Measurements from ENCODE around the gene ZNF804A.

Gene ZNF804A

GRCh38 chr2:184598316-184599053, at the start of gene ZNF804A:
TSS of gene ZNF804A (plus strand) at chr2:184598529. CDS start at chr2:184598960, 431 bp downstream.
- DNase-seq (ENCODE audit: low spot score) = peak; percentile 73

GRCh38 chr2:184549153-184549552, 49.2 kb upstream of the ZNF804A start:
- no peak for DNase-seq (ENCODE audit: low spot score)

GRCh38 chr2:184551626-184552025, 46.7 kb upstream of the ZNF804A start:
- DNase-seq (ENCODE audit: low spot score) = no peak

- no peak for DNase-seq (ENCODE audit: low spot score)
Observed at GRCh38 chr2:184554736-184555135, 43.6 kb upstream of the ZNF804A start.

DNA sequence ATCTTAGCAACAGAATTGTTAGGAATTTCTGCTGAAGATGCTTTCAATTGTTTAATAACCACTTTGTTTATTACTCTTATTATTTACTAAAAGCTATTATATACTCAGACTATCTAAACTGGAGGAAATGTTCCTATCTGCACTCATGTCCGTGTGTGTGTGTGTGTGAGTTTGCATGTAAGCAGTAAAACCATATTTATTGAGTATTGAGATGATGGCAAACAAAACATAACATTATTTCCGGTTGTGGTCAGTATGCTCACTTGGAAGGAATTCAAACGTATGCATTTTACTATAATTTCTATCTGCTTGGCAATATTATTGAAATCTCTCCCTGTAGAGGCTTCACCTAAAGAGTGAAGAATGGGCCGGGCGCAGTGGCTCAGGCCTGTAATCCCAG, 43.0 kb upstream of the ZNF804A start:
- DNase-seq (ENCODE audit: low spot score) = no peak

- no peak for DNase-seq (ENCODE audit: low spot score)
Observed at GRCh38 chr2:184556639-184557038, 41.7 kb upstream of the ZNF804A start.

DNA sequence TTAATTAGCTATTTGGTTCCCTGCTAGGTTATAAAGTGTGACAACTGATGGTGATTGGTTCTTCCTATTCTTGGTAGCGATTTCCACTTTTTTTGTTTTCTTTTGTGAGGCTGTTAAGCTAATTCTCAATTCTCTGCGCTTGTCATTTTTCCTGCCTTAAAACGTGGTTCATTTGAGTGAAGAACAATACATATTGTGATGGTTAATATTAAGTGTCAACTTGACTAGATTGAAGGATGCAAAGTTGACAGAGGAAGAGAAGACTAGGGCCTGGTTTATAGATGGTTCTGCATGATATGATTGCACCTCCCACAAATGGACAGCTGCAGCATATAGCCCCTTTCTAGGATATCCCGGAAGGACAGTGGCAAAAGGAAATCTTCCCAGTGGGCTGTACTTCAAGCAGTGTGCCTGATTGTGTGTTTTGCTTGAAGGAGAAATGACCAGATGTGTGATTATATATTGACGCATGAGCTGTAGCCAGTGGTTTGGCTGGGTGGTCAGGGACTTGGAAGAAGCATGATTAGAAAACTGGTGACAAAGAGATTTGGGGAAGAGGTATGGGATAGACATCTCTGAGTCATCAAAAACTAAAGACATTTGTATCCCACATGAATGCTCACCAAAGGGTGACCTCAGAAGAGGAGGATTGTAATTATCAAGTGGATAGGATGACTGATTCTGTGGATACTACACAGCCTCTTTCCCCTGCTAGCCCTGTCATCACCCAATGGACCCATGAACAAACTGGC, 39.4 kb upstream of the ZNF804A start:
- no peak for DNase-seq (ENCODE audit: low spot score)

DNA sequence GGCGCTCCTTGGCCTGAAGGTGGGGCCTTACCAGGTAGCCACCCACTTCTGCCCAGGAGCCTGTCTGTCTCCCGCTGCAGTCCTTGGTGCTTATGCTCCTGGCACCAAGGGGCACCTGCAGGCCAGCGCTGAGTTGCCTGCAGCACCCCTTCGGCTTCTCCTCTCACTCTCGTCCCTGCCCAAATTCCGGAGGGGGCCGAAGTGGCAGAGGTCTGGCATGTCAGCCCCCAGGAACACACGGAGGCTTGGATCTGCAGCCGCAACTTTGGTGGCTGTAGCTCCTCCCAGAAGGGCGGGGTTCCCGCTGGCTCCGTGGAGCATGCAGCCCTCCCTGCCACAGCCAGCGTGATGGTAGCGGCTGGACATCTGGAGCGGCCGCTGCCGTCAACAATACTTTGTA, 37.7 kb upstream of the ZNF804A start:
- peak; percentile 66 for DNase-seq (ENCODE audit: low spot score)

- no peak for DNase-seq (ENCODE audit: low spot score)
Observed at GRCh38 chr2:184562532-184562931, 35.8 kb upstream of the ZNF804A start.

- DNase-seq (ENCODE audit: low spot score) = no peak
Observed at GRCh38 chr2:184564092-184564491, 34.2 kb upstream of the ZNF804A start.

DNA sequence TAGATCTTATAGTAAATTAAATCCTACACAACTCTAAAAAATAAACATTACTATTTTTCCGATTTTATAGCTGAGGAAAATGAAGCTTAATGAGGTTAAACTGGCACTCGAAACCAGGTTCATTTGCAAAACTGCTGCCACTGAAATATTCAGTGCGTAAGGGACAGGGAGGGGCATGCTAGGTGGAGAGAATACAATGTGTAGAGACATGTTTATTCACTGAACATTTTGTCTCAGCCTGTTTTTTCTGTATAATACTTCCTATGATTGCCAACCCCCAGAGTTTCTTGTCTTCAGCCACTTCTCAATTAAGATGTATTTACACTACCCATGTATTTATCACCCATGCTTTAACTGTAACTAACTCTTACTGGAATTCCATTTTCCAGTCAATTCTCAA, 31.6 kb upstream of the ZNF804A start:
- DNase-seq (ENCODE audit: low spot score) = no peak

DNA sequence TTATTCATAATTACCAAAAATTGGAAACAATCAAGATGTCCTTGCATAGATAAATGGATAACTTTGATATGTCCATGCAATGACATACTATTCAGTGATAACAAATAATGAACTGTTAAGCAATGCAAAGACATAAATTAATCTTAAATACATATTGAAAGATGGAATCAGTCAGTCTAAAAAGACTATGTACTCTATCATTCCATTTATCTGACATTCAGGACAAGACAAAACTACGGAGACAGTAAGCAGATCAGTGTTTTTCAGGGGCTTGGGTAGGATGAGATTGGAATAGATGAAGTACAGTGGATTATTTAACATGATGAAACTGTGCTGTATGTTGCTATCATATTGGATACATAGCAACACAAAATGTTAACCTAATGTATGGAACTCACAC, 21.3 kb upstream of the ZNF804A start:
- DNase-seq (ENCODE audit: low spot score) = no peak

DNA sequence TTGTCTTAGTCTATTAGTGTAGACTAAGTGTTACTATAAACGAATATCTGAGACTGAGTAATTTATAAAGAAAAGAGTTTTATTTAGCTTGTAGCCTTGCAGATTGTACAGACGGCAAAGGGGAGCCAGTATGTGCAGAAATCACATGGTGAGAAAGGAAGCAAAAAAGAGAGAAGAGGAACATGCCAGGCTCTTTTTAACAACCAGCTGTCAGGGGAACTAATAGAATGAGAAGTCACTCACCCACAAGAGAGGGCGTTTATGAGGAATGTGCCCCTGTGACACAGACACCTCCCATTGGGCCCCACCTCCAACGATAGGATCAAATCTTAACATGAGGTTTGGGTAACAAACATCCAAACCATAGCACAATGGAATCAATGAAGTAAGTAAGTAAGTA, 20.6 kb upstream of the ZNF804A start:
- no peak for DNase-seq (ENCODE audit: low spot score)

- DNase-seq (ENCODE audit: low spot score) = no peak
Observed at GRCh38 chr2:184579226-184579625, 19.1 kb upstream of the ZNF804A start.

- no peak for DNase-seq (ENCODE audit: low spot score)
Observed at GRCh38 chr2:184581391-184581790, 16.9 kb upstream of the ZNF804A start.

GRCh38 chr2:184589261-184589660, 9.1 kb upstream of the ZNF804A start:
- no peak for DNase-seq (ENCODE audit: low spot score)

- DNase-seq (ENCODE audit: low spot score) = no peak
Observed at GRCh38 chr2:184596819-184597411, 1.4 kb upstream of the ZNF804A start.

DNA sequence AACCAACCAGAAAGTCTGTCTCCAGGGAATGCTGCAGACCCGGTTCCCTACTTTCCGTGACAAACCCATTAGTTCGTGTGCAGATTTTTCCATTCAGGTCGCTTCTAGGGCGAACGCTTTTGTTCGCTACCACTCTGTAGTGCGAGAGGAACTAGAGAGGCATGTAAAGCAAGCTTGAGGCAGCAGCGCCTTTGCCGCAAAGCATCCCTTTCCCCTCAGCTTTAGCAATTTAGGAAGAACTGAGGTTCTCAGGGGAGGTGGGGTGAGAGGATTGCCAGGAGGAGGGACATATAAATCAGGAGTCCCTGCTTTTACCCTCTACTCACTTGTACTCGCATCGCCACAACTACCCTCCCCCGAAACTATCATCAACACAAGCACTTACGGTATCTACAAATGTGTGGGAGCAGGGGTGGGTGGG, 748 bp upstream of the ZNF804A start:
- DNase-seq (ENCODE audit: low spot score) = no peak

GRCh38 chr2:184598002-184598315, 370 bp upstream of the ZNF804A start:
- DNase-seq (ENCODE audit: low spot score) = peak; percentile 70

DNA sequence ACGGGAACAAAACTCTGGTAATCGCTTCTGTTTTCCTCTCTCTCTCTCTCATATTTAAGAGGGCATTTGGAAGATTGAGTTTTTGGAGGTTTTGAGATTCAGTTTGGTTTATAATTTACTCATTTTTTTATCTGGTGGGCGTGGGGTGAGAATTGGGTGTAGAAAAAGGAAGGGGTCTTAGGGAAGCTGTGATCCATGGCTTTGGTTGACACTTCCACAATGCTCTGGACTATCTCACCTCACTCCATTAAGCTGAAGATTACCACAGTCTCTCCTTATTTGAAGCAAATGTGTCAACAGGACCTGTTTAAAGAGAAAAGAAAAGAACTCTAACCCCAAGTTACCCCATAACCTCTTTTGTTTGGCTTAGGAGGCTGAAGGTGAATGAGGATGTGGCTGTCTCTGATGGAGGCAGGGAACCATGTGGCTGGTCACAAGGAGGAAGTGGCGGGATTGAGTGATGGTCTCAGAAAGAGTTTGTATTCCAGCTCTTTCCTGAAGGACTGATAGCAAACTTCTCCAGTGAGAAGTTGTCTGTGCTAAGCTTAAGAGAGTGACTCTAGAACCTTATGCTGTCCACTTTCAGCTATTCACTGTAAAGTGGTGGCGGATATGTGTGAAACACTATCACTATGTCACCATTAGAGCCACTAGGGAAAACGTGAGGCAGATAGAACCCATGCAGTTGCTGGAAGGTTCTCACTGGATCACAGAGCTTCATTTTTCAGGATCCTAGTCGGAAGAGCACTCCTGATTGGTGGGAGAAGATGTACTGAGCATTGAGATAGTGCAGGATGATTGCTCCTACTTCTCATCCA, 934 bp downstream of the ZNF804A start:
- DNase-seq (ENCODE audit: low spot score) = no peak

DNA sequence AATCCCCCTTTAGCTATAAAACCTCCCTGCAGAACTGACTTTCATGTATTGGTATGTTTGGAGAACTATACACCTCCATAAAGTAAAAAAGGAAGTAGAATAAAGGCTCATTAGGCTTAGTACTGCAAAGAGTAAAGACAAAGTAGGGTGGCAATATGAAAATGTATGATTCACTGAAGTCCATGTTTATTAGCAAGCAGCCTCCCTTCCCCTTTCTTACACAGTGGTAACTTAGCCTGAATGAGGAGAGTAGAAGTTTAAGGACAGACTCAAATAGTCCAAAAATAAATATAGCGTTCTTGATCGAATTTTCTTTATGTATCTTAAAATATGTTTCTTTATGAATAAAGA, 1.5 kb downstream of the ZNF804A start:
- no peak for DNase-seq (ENCODE audit: low spot score)

DNA sequence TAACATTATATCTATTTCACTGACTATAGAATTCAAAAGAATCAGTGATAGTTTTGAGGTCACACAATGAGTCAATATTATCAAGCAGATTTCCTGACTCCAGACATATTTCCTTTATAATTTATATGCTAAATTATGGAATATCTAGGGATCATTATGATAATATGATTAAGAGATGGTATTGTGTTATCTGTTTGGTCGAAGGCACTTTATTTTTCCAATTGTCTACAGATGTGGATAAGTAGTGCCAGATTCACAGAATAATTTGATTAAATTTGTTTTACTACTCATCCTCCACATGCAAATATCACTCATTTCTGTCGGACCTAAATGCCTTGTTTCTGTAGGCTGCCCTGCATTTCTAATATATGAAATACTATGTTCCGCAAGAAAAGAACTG, 4.4 kb downstream of the ZNF804A start:
- no peak for DNase-seq (ENCODE audit: low spot score)

- DNase-seq (ENCODE audit: low spot score) = no peak
Observed at GRCh38 chr2:184610891-184611290, 12.6 kb downstream of the ZNF804A start.
